H9 (cell line): ENCODE data around the gene HDGFL3. TPM values are rescaled to one million over a fixed set of nuclear protein-coding genes. Genes with fewer than 3 reads are reported as not detected.

Source experiments
- DNase-seq: peaks from one replicate; pipeline ENCODE4 v3.0.0-alpha.2; 2017
- H2AFZ ChIP-seq: one replicate; pipeline ENCODE4 v1.6.1; 2013; ENCODE audit warnings: mild to moderate bottlenecking, low read length, control low read depth, moderate library complexity
- H2AK5ac ChIP-seq: 2 replicates; pipeline ENCODE4 v1.6.1; 2013; ENCODE audit warnings: low read length, control low read depth, mixed read lengths; ENCODE audit not compliant: insufficient read length
- H2BK120ac ChIP-seq: one replicate; pipeline ENCODE4 v1.6.1; 2013; ENCODE audit warnings: low read depth, mild to moderate bottlenecking, low read length, control low read depth, inconsistent platforms; ENCODE audit not compliant: poor library complexity, severe bottlenecking
- H2BK12ac ChIP-seq: 2 replicates; pipeline ENCODE4 v1.6.1; 2013; ENCODE audit warnings: low read length, control low read depth, mixed read lengths, low read depth; ENCODE audit not compliant: insufficient read length
- H2BK15ac ChIP-seq: 2 replicates; pipeline ENCODE4 v1.6.1; 2013; ENCODE audit warnings: low read depth, low read length, control low read depth
- H2BK20ac ChIP-seq: one replicate; pipeline ENCODE4 v1.6.1; 2013; ENCODE audit warnings: low read depth, mild to moderate bottlenecking, low read length, control low read depth, inconsistent platforms; ENCODE audit not compliant: poor library complexity, severe bottlenecking
- H2BK5ac ChIP-seq: 2 replicates; pipeline ENCODE4 v1.6.1; 2013; ENCODE audit warnings: low read length, control low read depth, mixed read lengths; ENCODE audit not compliant: insufficient read length
- H3K14ac ChIP-seq: 2 replicates; pipeline ENCODE4 v1.6.1; 2013; ENCODE audit warnings: low read length, control low read depth; ENCODE audit not compliant: insufficient read depth
- H3K18ac ChIP-seq: 2 replicates; pipeline ENCODE4 v1.6.1; 2013; ENCODE audit warnings: low read depth, mild to moderate bottlenecking, mixed read lengths, low read length, control low read depth; ENCODE audit not compliant: insufficient read length
- H3K23ac ChIP-seq: 2 replicates; pipeline ENCODE4 v1.6.1; 2013; ENCODE audit warnings: low read length, control low read depth, mixed read lengths, low read depth; ENCODE audit not compliant: insufficient read length
- H3K23me2 ChIP-seq: 2 replicates; pipeline ENCODE4 v1.6.1; 2013; ENCODE audit warnings: low read depth, mild to moderate bottlenecking, mixed read lengths, low read length, control low read depth; ENCODE audit not compliant: insufficient read length, poor library complexity, severe bottlenecking
- H3K27ac ChIP-seq: 2 replicates; pipeline ENCODE4 v1.5.1; 2013; ENCODE audit warnings: low read length, control low read depth, mixed read lengths, low read depth; ENCODE audit not compliant: insufficient read length
- H3K27me3 ChIP-seq: 2 replicates; pipeline ENCODE4 v1.6.1; 2013; ENCODE audit warnings: low read length, control low read depth, inconsistent platforms; ENCODE audit not compliant: insufficient read depth
- H3K4ac ChIP-seq: 2 replicates; pipeline ENCODE4 v1.6.1; 2013; ENCODE audit warnings: low read depth, mild to moderate bottlenecking, control low read depth, inconsistent platforms, low read length, moderate library complexity
- H3K4me1 ChIP-seq: 2 replicates; pipeline ENCODE4 v1.6.1; 2013; ENCODE audit warnings: low read length, control low read depth, inconsistent platforms; ENCODE audit not compliant: insufficient read depth
- H3K4me2 ChIP-seq: 2 replicates; pipeline ENCODE4 v1.6.1; 2013; ENCODE audit warnings: low read length, control low read depth, mixed read lengths; ENCODE audit not compliant: insufficient read length, insufficient read depth
- H3K56ac ChIP-seq: 2 replicates; pipeline ENCODE4 v1.6.1; 2013; ENCODE audit warnings: low read depth, mild to moderate bottlenecking, mixed read lengths, low read length, control low read depth; ENCODE audit not compliant: insufficient read length
- H3K79me1 ChIP-seq: 2 replicates; pipeline ENCODE4 v1.6.1; 2013; ENCODE audit warnings: low read depth, mild to moderate bottlenecking, moderate library complexity, low read length, control low read depth, inconsistent platforms; ENCODE audit not compliant: insufficient read depth, poor library complexity, severe bottlenecking
- H3K79me2 ChIP-seq: 2 replicates; pipeline ENCODE4 v1.6.1; 2013; ENCODE audit warnings: low read length, control low read depth, inconsistent platforms; ENCODE audit not compliant: insufficient read depth
- H3K9ac ChIP-seq: 2 replicates; pipeline ENCODE4 v1.6.1; 2013; ENCODE audit warnings: low read length, control low read depth, mixed read lengths; ENCODE audit not compliant: insufficient read length; ENCODE audit errors: extremely low read depth
- H3K9me3 ChIP-seq: one replicate; pipeline ENCODE4 v1.6.1; 2013; ENCODE audit warnings: low read depth, low read length, inconsistent platforms; ENCODE audit not compliant: control insufficient read depth
- H3T11ph ChIP-seq: one replicate; pipeline ENCODE4 v1.6.1; 2013; ENCODE audit warnings: mild to moderate bottlenecking, low read length, control low read depth, inconsistent platforms
- H4K20me1 ChIP-seq: one replicate; pipeline ENCODE4 v1.6.1; 2013; ENCODE audit not compliant: control insufficient read depth, insufficient read length, insufficient read depth
- H4K5ac ChIP-seq: 2 replicates; pipeline ENCODE4 v1.6.1; 2013; ENCODE audit warnings: low read depth, mild to moderate bottlenecking, mixed read lengths, low read length, control low read depth; ENCODE audit not compliant: insufficient read length
- H4K8ac ChIP-seq: replicated peaks from 2 replicates; pipeline ENCODE4 v1.6.1; 2013; ENCODE audit warnings: low read length, control low read depth, mixed read lengths, low read depth; ENCODE audit not compliant: insufficient read length
- H4K91ac ChIP-seq: 2 replicates; pipeline ENCODE4 v1.6.1; 2013; ENCODE audit warnings: low read depth, mild to moderate bottlenecking, moderate library complexity, mixed read lengths, low read length, control low read depth; ENCODE audit not compliant: insufficient read length
- H3K27ac Mint-ChIP-seq, 3 experiments: 2 replicates in 2 of 3; 3 replicates in 1 of 3; pipeline ENCODE4 v1.8.0; 2020 to 2021; ENCODE audit warnings: mixed read lengths in 3 of 3, mild to moderate bottlenecking in 1 of 3, moderate library complexity in 1 of 3
- H3K27me3 Mint-ChIP-seq: 2 replicates; pipeline ENCODE4 v1.8.0; 2021; ENCODE audit warnings: low read depth, mild to moderate bottlenecking, moderate library complexity, mixed read lengths
- H3K36me3 Mint-ChIP-seq, 3 experiments: 2 replicates in 2 of 3; 3 replicates in 1 of 3; pipeline ENCODE4 v1.8.0; 2020 to 2021; ENCODE audit warnings: low read depth in 3 of 3, mixed read lengths in 3 of 3; ENCODE audit not compliant: insufficient read depth in 1 of 3
- H3K4me1 Mint-ChIP-seq, 2 experiments: 2 replicates each; pipeline ENCODE4 v1.8.0; 2020; ENCODE audit warnings: mixed read lengths in 2 of 2
- H3K4me3 Mint-ChIP-seq, 2 experiments: 2 replicates in 1 of 2; 3 replicates in 1 of 2; pipeline ENCODE4 v1.8.0; 2020 to 2021; ENCODE audit warnings: mild to moderate bottlenecking in 2 of 2, mixed read lengths in 2 of 2, moderate library complexity in 1 of 2
- H3K9me3 Mint-ChIP-seq, 2 experiments: 2 replicates in 1 of 2; 3 replicates in 1 of 2; pipeline ENCODE4 v1.8.0; 2020; ENCODE audit warnings: mild to moderate bottlenecking in 2 of 2, mixed read lengths in 2 of 2, moderate library complexity in 1 of 2
- CTCF ChIP-seq: fragments of 200-600 bp; sonication (generic); conservative IDR thresholded peaks from 3 replicates; pipeline ENCODE4 v1.8.0; 2021; ENCODE audit warnings: antibody characterized with exemption, mild to moderate bottlenecking
- WGBS: extraction: QIAGEN DNeasy Blood & Tissue Kit; methylation state at CpG from one replicate; pipeline ENCODE4 v1.1.7; 2013; ENCODE audit warnings: missing lambda C conversion rate, low lambda C conversion rate, mixed read lengths; ENCODE audit not compliant: insufficient read length; ENCODE audit errors: extremely low coverage; 5-methylcytosine and 5-hydroxymethylcytosine counted together
- total RNA-seq: library from RNA; stranded (reverse); gene quantifications from 2 replicates; pipeline ENCODE4 v1.2.1, GENCODE V29; 2021

The HDGFL3 gene
- total RNA-seq, 1 experiment from 2014 or later, result 120 TPM

- peaks cover 2% of the 10 kb centered on the region for H3K23me2 ChIP-seq
- H4K91ac ChIP-seq, result no peak within 1 kb of the TSS
- no peak within 1 kb of the TSS for H3T11ph ChIP-seq
- no peak within 1 kb of the TSS for H2BK15ac ChIP-seq
- H3K23ac ChIP-seq, result no peak within 1 kb of the TSS
- no peaks in the 10 kb centered on the region; the same call in 1 of the 2 replicates for H3K4me1 ChIP-seq
- H3K18ac ChIP-seq, result no peak within 1 kb of the TSS
- H4K5ac ChIP-seq, result no peak within 1 kb of the TSS
- no peak within 1 kb of the TSS for H3K27ac ChIP-seq
- no peak within 1 kb of the TSS for H3K4ac ChIP-seq
- no peak for TF ChIP-seq CTCF
- H4K8ac ChIP-seq, result no peak within 1 kb of the TSS
- no peak within 1 kb of the TSS for H2BK12ac ChIP-seq
- H3K56ac ChIP-seq, result no peak within 1 kb of the TSS
- peak within 1 kb of the TSS; percentile 34 for H3K4me2 ChIP-seq
- peaks cover 59% of the 10 kb centered on the region for H3K27me3 Mint-ChIP-seq
- H3K9me3 Mint-ChIP-seq, result peaks cover 0 to 5% of the 10 kb centered on the region in 2 experiments; a peak in 3 of 5 replicates
- H3K27ac Mint-ChIP-seq, result no peak within 1 kb of the TSS
- H3K4me3 Mint-ChIP-seq, result peak within 1 kb of the TSS; percentile 61 to 75
- peaks cover 5 to 18% of the 10 kb centered on the region in 2 experiments; a peak in 3 of 4 replicates for H3K4me1 Mint-ChIP-seq
- no peaks in the 10 kb centered on the region for H3K9me3 ChIP-seq
- H4K20me1 ChIP-seq, result no peaks in the 10 kb centered on the region
- H2BK5ac ChIP-seq, result no peak within 1 kb of the TSS
- H3K9ac ChIP-seq, result no peak within 1 kb of the TSS
- H2BK20ac ChIP-seq, result no peak within 1 kb of the TSS
- no peaks in the 10 kb centered on the region for H3K79me1 ChIP-seq
- peaks cover 6% of the 10 kb centered on the region; the same call in 1 of the 2 replicates for H3K27me3 ChIP-seq
- no peak within 1 kb of the TSS for H3K14ac ChIP-seq
- H2BK120ac ChIP-seq, result no peak within 1 kb of the TSS
- no CpG with 5 or more reads among the region's 97 CpGs for WGBS
- H3K79me2 ChIP-seq, result no peaks in the 10 kb centered on the region
- DNase-seq, result peak; percentile 39
- H2AK5ac ChIP-seq, result no peak within 1 kb of the TSS
- H3K36me3 Mint-ChIP-seq, result peaks cover 0 to 2% (median 0%) of the 10 kb centered on the region in 3 experiments; a peak in 3 of 7 replicates
- H2AFZ ChIP-seq, result no peak within 1 kb of the TSS
Observed at GRCh38 chr15:83106994-83107840, 100.4 kb downstream of the HDGFL3 start, which contains the start of gene TM6SF1. TM6SF1 (plus strand) TSS chr15:83107645; CDS start chr15:83107681, 36 bp downstream.
